ENCODE data around the gene WSCD2.

DNA sequence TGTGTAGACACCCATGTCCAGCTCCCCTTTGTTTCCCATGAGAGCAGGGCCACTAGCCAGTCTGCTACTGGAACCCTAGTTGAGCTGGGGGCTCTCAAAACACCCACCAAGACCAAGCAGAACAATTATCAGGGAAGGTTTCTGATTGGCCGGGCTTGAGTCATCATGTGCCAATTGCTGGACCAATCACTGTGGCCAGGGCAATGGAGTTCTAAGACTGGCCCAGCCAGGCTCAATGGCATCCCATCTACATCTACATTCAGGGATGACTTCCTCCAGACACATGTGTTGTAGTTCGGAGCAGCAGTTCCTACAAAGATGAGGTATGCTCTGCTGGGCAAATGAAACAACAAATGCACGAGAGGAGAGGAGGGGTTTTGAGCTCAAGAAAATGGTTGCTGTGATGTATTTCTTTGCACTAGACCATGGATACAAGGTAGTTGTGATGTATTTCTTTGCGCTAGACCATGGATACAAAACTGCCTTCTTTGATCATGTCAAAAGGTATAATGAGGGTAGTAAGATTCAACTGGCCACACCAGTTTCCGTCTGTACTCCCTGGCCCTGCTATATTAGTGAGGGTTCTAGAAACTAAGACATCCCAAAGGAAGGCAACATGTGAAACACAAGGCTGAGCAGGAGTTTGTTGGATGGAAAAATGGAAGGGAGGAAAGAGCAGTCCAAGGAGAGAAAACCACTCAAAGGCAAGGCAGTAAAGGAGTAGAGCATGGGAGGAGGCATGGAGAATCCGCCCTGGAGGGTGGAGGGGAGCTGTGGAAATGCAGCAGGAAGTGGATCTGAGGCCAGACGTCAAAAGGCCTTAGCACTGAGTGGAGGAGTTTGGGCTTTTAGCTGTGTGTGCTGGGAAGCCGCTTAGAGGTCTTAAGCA, 8.9 kb upstream of the WSCD2 start:
- TF ChIP-seq, protein P1, sequence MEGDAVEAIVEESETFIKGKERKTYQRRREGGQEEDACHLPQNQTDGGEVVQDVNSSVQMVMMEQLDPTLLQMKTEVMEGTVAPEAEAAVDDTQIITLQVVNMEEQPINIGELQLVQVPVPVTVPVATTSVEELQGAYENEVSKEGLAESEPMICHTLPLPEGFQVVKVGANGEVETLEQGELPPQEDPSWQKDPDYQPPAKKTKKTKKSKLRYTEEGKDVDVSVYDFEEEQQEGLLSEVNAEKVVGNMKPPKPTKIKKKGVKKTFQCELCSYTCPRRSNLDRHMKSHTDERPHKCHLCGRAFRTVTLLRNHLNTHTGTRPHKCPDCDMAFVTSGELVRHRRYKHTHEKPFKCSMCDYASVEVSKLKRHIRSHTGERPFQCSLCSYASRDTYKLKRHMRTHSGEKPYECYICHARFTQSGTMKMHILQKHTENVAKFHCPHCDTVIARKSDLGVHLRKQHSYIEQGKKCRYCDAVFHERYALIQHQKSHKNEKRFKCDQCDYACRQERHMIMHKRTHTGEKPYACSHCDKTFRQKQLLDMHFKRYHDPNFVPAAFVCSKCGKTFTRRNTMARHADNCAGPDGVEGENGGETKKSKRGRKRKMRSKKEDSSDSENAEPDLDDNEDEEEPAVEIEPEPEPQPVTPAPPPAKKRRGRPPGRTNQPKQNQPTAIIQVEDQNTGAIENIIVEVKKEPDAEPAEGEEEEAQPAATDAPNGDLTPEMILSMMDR (IDR thresholded peaks at IDR 0.05), result no peak
- TF ChIP-seq POLR2AphosphoS5 (IDR thresholded peaks at IDR 0.05) (no peak), POLR2A (IDR thresholded peaks at IDR 0.05) (no peak)

Measured in prostate gland (tissue), 2 donors.